ENCODE results near the gene CCND3.

Gene CCND3

DNA sequence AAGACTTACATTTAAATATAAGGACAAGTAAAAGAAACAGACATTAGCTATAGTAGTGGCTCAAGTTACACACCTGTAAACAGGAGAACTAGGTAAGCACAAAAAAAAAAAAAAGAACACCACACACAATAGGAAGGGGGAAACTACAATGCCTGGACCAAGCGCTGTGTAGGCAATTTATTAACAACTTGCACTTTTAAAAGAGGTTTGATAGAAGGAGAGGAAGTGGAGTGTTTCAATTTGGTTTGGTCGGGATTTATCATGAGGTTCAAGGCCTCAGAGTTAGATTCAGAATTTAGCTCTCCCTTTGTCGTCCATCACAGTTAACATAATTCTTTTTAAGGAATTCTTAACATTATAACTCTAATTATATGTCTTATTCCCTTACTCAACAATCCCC, 45.3 kb downstream of the CCND3 start:
- Histone ChIP-seq H3K36me3 (ENCODE audit: insufficient read depth, low read length) (no peaks in the 10 kb centered on the region), H3K9me3 (ENCODE audit: low read depth, low read length) (no peaks in the 10 kb centered on the region), H3K27ac (no peak overlapping the region), H3K4me3 (peak overlapping the region; percentile 83), H3K9ac (ENCODE audit: insufficient read length) (peak overlapping the region; percentile 73)
- TF ChIP-seq POLR2AphosphoS5 (IDR thresholded peaks at IDR 0.05; ENCODE audit: borderline replicate concordance, low read depth, low read length) = no peak
- TF ChIP-seq FOXP2 (optimal IDR thresholded peaks at IDR 0.05; ENCODE audit: control extremely low read depth, extremely low read length, insufficient read depth) = no peak
- TF ChIP-seq EZH2 (IDR thresholded peaks at IDR 0.05) = no peak
- no peak for DNase-seq (ENCODE audit: low read depth, low spot score)

DNA sequence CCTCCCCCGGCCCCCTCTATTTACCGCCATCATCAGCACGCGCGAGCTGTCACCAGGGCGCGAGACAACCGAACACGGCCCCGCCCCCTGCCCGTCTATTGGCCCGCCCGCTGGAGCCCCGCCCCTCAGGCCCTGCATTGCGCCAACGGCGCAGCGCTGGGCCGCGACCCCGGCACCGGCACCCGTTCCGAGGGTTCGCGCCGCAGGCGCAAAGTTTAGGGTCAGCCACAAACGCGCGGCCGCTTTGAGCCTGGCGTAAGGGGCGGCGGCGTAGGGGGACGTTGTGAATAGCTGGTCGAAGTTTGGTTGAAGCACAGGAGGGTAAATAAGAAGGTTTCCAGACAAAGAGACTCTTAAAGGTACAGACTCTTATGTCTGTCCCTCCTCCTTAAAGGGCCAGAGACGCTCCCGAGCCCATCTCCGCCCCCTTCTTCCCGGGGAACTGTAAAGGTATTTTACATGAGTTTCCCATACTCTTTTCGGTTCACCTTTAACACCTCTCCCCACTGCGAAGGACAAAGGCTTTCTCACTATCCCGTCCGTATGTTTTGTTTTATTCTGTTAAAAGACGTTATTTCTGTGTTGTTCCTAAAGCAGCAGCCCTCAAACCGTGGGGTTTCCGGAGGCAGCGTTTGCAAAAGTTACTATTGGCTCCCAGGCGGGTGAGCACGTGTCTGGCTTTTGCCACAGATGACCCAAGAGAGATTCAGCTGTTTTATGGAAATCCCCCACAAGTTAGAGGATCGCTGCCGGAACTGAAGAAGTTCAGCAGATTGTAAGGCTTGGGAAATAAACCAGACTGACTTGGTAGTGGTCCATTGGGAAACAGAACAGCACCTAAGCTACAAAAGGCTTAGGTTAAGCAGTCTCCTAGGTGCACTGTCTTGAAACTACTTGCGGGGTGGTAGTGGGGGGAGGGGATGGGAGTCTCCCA, 46.0 kb downstream of the CCND3 start, which contains the start of gene USP49:
Gene USP49 (minus strand): TSS at position 76 of the 934 bp plus-strand sequence. CDS start 88,392 bp downstream, outside the sequence.
- peak within 1 kb of the TSS; percentile 51 for H3K27ac ChIP-seq
- no peaks in the 10 kb centered on the region for H3K36me3 ChIP-seq (ENCODE audit: insufficient read depth, low read length)
- peak within 1 kb of the TSS; percentile 73 for H3K9ac ChIP-seq (ENCODE audit: insufficient read length)
- DNase-seq (ENCODE audit: low read depth, low spot score) = peak; percentile 26
- peak within 1 kb of the TSS; percentile 83 for H3K4me3 ChIP-seq
- TF ChIP-seq FOXP2 (optimal IDR thresholded peaks at IDR 0.05; ENCODE audit: control extremely low read depth, extremely low read length, insufficient read depth) (no peak), POLR2AphosphoS5 (IDR thresholded peaks at IDR 0.05; ENCODE audit: borderline replicate concordance, low read depth, low read length) (peak; percentile 68; the same call in 1 of the 2 replicates), EZH2 (IDR thresholded peaks at IDR 0.05) (no peak)
- H3K9me3 ChIP-seq (ENCODE audit: low read depth, low read length) = no peaks in the 10 kb centered on the region

DNA sequence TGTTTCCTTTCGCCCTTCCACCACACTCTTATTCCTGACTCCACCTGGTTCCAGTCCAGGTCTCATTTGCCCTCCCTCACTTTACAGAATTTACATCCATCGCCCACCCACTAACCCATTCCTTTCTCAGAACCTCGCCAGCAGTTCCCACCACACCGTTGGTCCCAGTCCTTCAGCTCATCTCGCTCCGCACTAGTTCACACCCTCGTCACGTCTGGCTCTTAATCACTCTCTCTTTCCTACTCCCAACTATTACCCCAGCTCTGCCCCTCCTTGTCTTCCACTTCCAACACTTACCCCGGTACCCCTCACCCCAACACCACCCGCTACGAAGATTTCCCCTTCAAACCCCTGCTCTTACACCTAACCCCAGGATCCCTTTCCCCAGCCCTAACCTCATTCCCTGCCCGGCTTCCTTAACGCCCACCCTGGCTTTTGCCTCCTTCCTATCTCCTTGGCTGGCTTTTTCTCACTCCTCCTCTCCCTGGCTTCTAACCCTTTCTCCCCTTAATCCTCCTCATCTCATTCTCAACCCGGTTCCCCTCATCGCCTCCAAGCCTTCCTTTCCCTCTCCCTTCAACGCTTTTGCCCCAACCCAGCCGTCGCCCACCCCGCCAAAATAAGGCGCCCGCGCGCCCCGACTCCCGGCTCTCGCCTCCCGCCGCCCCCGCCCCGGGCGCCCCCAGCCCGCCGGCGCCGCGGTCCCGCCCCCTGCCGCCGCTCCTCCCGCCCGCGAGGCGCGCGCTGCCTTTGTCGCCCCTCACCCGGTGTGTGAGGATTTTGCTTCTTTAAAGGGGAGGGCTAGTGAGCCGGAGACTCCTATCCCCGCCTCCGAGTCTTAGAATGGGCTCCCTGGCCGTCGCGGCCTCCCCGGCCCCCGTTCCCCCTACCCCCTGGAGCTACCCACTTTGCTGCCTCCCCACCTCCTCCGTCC, 47.0 kb downstream of the CCND3 start:
- Histone ChIP-seq H3K36me3 (ENCODE audit: insufficient read depth, low read length) (no peaks in the 10 kb centered on the region), H3K9me3 (ENCODE audit: low read depth, low read length) (no peaks in the 10 kb centered on the region), H3K9ac (ENCODE audit: insufficient read length) (peak overlapping the region; percentile 73), H3K27ac (no peak overlapping the region), H3K4me3 (peak overlapping the region; percentile 83)
- no peak for TF ChIP-seq FOXP2 (optimal IDR thresholded peaks at IDR 0.05; ENCODE audit: control extremely low read depth, extremely low read length, insufficient read depth)
- no peak for TF ChIP-seq POLR2AphosphoS5 (IDR thresholded peaks at IDR 0.05; ENCODE audit: borderline replicate concordance, low read depth, low read length)
- TF ChIP-seq EZH2 (IDR thresholded peaks at IDR 0.05) = no peak
- DNase-seq (ENCODE audit: low read depth, low spot score) = no peak

DNA sequence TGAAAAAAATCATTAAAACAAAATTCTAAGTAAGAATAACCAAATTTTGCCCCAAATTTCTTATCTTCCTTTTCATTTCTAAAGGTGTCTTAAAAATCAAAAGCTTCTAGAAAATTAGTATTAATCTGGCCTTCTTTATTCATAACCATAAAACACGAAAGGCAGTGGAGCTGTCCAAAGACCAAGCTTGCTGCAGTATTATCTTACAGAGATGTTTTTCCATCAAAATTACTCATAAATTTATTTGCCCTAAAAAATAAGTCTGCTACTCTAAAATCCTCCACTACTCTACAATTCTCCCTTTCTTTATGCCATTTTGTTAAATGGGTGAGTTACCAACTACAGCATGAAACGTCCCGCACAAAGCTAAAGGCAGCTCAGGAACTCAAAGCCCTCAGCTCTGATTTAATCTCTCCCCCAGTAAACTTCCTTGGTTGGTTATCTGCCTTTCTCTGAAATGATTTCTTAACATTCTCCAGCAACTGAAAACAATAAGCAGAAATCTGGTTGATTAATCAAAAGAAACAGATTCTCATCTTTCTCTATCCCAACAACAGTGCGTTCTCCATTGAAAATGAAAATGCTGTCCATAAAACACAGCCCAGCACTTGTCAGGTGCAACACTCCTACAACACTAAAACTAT, 48.6 kb downstream of the CCND3 start:
- TF ChIP-seq POLR2AphosphoS5 (IDR thresholded peaks at IDR 0.05; ENCODE audit: borderline replicate concordance, low read depth, low read length) = no peak
- no peak for TF ChIP-seq FOXP2 (optimal IDR thresholded peaks at IDR 0.05; ENCODE audit: control extremely low read depth, extremely low read length, insufficient read depth)
- TF ChIP-seq EZH2 (IDR thresholded peaks at IDR 0.05) = no peak
- Histone ChIP-seq H3K36me3 (ENCODE audit: insufficient read depth, low read length) (no peaks in the 10 kb centered on the region), H3K9ac (ENCODE audit: insufficient read length) (no peak overlapping the region), H3K4me3 (peak overlapping the region; percentile 83), H3K9me3 (ENCODE audit: low read depth, low read length) (no peaks in the 10 kb centered on the region), H3K27ac (no peak overlapping the region)
- no peak for DNase-seq (ENCODE audit: low read depth, low spot score)

DNA sequence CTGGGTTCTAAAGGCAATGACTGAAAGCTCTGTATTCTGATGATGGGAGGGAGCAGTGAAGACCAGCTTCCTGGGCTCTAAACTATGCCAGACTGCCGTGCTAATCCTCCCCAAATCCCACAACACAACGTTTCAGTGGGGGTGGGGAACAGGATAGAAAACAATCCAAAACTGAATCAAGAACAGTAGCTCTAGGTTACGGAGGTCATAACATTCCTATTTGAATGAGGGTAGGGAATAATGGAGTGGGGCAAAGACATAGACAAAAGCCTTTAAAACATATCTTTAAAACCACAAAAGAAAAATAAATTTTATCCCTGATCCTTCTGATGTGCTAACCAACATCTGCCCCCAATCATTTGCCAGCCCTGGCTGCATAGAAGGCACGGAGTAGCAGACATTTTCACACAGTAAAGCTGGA, 54.3 kb downstream of the CCND3 start:
- Histone ChIP-seq H3K9ac (ENCODE audit: insufficient read length) (no peak overlapping the region), H3K36me3 (ENCODE audit: insufficient read depth, low read length) (no peaks in the 10 kb centered on the region), H3K9me3 (ENCODE audit: low read depth, low read length) (no peaks in the 10 kb centered on the region), H3K4me3 (no peak overlapping the region), H3K27ac (no peak overlapping the region)
- DNase-seq (ENCODE audit: low read depth, low spot score) = no peak
- TF ChIP-seq POLR2AphosphoS5 (IDR thresholded peaks at IDR 0.05; ENCODE audit: borderline replicate concordance, low read depth, low read length) = no peak
- no peak for TF ChIP-seq FOXP2 (optimal IDR thresholded peaks at IDR 0.05; ENCODE audit: control extremely low read depth, extremely low read length, insufficient read depth)
- TF ChIP-seq EZH2 (IDR thresholded peaks at IDR 0.05) = no peak

DNA sequence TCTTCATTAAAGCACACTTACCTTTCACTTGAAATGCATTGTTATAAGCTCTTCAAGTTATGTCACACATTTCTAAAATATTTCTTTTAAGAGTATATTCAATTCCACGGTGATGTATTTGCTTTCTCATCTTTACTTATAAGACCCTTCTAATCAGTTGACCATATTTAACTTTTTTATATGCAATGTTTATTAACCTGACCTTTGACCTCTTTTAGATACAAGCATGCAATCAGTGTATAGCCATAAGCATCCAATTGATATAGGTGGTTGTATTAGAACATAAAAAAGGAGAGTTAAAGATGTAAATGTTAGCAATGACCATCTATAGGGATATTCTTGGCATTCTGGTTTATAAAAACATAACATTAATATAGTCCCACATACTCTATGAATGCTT, 55.7 kb downstream of the CCND3 start:
- no peak for DNase-seq (ENCODE audit: low read depth, low spot score)
- Histone ChIP-seq H3K9ac (ENCODE audit: insufficient read length) (no peak overlapping the region), H3K36me3 (ENCODE audit: insufficient read depth, low read length) (no peaks in the 10 kb centered on the region), H3K4me3 (no peak overlapping the region), H3K27ac (no peak overlapping the region), H3K9me3 (ENCODE audit: low read depth, low read length) (no peaks in the 10 kb centered on the region)
- TF ChIP-seq POLR2AphosphoS5 (IDR thresholded peaks at IDR 0.05; ENCODE audit: borderline replicate concordance, low read depth, low read length) (no peak), FOXP2 (optimal IDR thresholded peaks at IDR 0.05; ENCODE audit: control extremely low read depth, extremely low read length, insufficient read depth) (no peak), EZH2 (IDR thresholded peaks at IDR 0.05) (no peak)

DNA sequence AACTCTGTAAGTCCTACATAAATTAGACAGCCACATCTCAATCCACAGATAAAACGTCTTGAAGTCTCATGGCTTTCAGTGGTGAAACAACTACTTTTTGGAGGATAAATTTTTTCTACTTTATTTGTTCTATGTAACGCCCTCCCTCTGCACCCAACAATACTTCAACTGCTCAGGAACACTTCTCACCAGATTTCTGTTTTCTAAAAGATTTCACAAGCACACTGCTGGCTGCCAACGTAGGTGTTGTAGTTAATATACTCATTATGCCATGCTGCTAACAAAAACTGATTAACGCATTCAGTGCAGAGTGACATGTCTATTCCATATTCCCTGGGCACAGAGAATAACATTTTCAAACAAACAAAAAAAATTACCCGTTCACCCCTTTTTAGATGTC, 56.7 kb downstream of the CCND3 start:
- no peak for TF ChIP-seq EZH2 (IDR thresholded peaks at IDR 0.05)
- no peak for TF ChIP-seq POLR2AphosphoS5 (IDR thresholded peaks at IDR 0.05; ENCODE audit: borderline replicate concordance, low read depth, low read length)
- no peak for TF ChIP-seq FOXP2 (optimal IDR thresholded peaks at IDR 0.05; ENCODE audit: control extremely low read depth, extremely low read length, insufficient read depth)
- Histone ChIP-seq H3K36me3 (ENCODE audit: insufficient read depth, low read length) (no peaks in the 10 kb centered on the region), H3K27ac (no peak overlapping the region)

More for the DNA sequence above, 56.7 kb downstream of the CCND3 start:
- H3K9me3 ChIP-seq (ENCODE audit: low read depth, low read length) = no peaks in the 10 kb centered on the region
- no peak overlapping the region for H3K4me3 ChIP-seq
- no peak overlapping the region for H3K9ac ChIP-seq (ENCODE audit: insufficient read length)
- DNase-seq (ENCODE audit: low read depth, low spot score) = no peak

Measured in SK-N-MC (cell line).